Measurements from ENCODE around the gene ECPAS.
"Not testable (repeated sequence)": the region's sequence is repeated elsewhere in the genome, so short reads cannot be mapped to it uniquely, and the experiment has no call there.

Gene ECPAS

DNA sequence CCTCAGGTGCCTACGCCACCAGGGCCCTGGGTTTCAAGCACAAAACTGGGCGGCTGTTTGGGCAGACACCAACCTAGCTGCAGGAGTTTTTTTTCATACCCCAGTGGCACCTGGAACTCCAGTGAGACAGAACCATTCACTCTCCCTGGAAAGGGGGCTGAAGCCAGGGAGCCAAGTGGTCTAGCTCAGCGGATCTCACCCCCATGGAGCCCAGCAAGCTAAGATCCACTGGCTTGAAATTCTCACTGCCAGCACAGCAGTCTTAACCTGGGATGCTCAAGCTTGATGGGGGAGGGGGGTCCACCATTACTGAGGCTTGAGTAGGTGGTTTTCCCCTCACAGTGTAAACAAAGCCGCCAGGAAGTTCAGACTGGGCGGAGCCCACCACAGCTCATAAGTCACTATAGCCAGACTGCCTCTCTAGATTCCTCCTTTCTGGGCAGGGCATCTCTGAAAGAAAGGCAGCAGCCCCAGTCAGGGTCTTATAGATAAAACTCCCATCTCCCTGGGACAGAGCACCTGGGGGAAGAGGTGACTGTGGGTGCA, 149.8 kb downstream of the ECPAS start:
- DNase-seq: not testable (repeated sequence)

DNA sequence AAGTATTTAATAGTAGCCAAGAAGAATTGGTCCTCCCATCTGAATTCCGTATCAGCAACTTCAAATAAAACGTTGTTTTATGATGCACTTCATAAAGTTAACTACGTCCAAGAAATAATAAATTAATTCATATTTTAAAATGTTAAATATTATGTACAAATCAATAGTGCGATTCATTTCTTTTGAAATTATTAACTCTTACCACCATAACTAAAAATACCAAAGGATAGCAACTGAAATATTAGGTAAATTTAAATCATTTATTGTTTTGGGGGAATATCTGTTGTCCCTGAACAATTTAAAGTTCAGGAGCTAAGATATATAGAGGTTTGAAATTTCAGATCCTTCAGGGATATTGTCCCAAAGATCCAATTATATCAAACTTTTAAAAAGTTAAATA, 154.1 kb downstream of the ECPAS start, which contains the start of gene OR2K2:
TSS of gene OR2K2 (minus strand) at position 101 of the 400 bp plus-strand sequence. CDS start 1,791 bp downstream, outside the sequence.
- DNase-seq: no peak

- DNase-seq: no peak
Observed at GRCh38 chr9:111320631-111321030, 163.6 kb downstream of the ECPAS start.

DNA sequence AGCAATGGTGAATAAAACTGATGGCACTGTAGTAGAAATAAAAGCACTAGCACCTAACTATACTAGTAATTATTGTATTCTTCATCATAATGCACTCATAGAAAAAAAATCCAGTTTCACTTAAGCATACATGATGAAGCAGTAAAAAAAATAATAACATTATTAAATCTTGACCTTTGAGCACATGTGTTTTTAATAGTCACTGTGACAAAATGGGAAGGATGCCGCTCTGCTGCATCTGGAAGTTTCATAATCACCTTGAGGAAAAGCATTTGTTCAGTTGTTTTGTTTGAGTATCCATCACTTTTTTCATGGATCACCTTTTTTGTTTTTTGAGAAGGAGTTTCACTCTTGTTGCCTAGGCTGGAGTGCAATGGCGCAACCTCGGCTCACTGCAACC, 167.4 kb downstream of the ECPAS start:
- DNase-seq: no peak

Data from NCI-H524 (cell line).